ENCODE results near the gene UBE2D3.
"Not testable (repeated sequence)": the region's sequence is repeated elsewhere in the genome, so short reads cannot be mapped to it uniquely, and the experiment has no call there.

Gene UBE2D3

DNA sequence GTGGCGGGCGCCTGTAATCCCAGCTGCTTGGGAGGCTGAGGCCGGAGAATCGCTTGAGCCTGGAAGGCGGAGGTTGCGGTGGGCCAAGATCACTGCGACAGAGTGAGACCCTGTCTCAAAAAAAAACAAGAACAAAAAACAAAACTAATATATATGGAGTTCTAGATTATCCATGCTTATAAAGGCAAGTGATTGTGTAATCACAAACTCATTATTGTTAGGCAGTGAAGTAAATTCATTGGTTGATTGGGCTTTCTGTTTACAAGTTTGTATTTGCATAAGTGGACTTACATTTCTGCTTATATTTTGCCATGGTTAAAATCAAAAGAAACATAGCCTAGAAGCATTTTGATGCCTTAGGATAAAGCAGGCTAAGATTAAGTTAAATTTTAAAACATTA is 2.5 kb upstream of the UBE2D3 start:
- DNase-seq: no peak

GRCh38 chr4:102828497-102828808 is 1.1 kb upstream of the UBE2D3 start:
- DNase-seq: no peak

- peak; percentile 97 to 99 for DNase-seq
Observed at GRCh38 chr4:102827674-102828496, 534 bp upstream of the UBE2D3 start.

DNA sequence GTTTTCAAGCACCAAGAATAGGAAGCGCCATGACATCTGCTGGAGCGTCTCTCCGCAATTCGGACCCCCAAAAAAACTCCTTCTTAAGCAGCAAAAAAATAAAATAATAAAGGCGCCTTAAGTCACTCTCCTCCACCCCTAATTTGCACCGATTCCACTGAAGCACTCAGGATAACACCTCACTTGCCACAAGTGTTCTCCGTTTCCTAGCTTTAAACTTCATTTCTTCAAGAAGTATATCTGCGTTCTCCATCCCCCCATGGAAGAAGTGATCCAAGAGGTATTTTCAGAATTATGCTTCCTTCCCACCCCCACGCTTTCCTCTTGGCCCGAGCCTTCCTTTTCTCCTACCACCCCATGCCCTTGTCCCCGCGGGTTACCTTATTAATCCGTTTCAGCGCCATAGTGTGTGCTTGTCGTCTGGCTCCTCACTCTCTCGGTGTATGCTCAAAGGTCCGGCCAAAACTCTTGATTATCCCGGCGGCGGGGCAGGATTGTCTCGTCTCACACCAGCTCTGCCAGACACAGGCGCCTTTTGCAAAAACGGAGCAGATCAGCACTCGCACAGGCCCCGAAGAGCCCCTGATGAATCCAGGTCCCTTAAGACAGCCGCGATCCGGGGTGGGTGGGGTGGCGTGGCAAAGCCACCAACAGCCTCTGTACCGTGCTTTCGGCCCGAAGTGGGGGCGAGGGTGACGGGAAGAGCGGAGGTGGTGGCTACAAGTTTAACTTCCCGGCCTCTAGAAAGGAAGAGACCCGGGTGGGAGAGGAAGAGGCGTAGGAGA is 1.1 kb downstream of the UBE2D3 start:
- peak in 1 of 2 donors; percentile 77 for DNase-seq

- peak in 1 of 2 donors; percentile 34 for DNase-seq
Observed at GRCh38 chr4:102825261-102826091, 1.9 kb downstream of the UBE2D3 start.

DNA sequence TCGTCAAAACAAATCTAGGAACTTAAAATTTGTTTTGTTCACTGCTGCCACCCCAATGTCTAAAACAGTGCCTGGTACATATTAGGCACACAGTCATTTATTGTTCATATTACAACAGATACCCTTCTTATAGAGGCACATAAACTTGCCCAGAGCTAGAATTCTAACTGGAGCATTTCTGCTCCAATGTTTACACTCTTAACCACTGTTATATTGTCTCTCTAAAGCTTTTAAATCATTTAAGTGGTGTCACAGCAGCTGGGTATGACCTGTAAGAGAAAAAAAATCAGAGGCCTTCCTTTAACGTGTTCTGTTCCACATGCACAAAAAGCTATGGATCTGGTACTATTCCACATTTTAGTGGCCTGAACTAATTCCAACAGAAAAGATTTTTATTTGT is 3.0 kb downstream of the UBE2D3 start:
- DNase-seq: no peak

GRCh38 chr4:102823897-102824296 is 3.5 kb downstream of the UBE2D3 start:
- no peak for DNase-seq

GRCh38 chr4:102823464-102823863 is 3.9 kb downstream of the UBE2D3 start:
- DNase-seq: no peak

DNA sequence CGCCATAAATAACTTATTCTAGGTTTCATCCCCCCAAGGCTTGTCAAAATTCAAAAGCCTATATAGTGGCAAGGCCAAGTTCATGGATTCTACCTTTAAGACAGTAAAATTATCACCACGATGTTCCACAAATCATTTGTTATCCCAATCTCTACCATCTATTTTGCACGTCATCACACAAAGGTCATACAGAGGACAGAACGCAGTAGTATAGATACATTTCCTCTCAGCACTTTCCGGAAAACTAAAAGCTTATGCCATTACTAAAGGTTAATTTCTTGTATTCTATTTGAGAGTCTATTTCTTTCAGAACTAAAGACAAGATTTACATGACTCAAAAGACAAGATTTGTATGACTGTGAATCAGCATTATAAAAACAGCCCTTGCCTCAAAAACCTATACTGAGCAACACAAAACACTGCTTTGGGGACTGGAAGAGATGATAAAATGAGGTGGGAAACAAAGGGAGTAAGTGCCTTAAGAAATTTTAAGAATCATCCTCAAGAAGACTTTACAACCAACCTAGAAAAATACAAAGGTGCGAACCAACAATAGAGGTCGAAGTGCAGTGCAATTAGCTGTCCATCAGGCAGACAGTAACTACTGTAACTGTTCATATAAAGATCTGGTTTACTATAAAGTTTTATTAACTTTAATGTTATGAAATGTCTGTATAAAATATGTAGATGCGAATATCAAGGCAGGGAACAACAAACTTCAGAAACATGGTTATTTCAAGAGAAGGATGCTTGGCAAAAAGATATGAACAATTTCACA is 7.6 kb downstream of the UBE2D3 start:
- DNase-seq: no peak

DNA sequence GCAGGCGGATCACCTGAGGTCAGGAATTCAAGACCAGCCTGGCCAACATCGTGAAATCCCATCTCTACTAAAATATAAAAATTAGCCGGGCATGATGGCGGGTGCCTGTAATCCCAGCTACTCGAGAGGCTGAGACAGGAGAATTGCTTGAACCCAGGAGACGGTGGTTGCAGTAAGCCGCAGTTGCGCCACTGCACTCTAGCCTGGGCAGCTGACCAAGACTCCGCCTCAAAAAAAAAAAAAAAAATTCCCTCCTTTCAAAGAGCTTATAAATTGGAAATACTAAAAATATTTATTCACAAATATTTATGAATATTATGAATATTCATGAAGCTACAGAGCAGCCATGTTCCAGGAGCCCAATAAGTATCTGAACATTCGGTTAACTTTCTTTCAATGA is 8.3 kb downstream of the UBE2D3 start:
- not testable (repeated sequence) for DNase-seq

DNA sequence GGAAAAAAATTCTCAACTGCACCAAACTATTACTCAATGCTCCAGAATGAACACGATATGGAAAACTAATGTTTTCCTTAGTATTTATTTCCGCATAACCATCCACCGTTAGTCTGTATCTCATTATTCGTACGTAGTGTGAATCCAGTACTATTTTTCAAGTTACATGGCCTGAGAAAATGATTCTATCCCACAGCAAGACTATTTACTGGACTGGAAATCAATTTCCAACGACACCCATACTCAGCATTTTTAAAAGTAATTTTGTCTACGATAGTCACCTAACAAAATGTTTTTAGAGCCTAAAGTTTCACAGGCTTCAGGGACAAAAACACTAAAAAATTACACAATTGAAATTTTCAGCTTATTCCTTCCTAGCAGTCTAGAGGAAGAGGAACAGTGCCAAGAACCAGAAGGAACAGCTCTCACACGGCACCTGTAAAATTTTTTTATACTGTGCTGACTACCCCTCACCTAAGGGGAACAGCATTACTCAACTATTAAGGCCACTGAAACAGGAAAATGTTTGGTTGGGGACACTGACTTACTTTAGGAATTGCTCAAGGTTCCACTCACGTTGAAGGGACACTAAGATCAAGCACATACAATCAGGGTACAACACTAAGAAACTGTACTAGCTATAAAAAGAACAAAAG is 9.6 kb downstream of the UBE2D3 start:
- DNase-seq: no peak

- no peak for DNase-seq
Observed at GRCh38 chr4:102817021-102817605, 10.2 kb downstream of the UBE2D3 start.

GRCh38 chr4:102815981-102816380 is 11.4 kb downstream of the UBE2D3 start:
- no peak for DNase-seq

DNA sequence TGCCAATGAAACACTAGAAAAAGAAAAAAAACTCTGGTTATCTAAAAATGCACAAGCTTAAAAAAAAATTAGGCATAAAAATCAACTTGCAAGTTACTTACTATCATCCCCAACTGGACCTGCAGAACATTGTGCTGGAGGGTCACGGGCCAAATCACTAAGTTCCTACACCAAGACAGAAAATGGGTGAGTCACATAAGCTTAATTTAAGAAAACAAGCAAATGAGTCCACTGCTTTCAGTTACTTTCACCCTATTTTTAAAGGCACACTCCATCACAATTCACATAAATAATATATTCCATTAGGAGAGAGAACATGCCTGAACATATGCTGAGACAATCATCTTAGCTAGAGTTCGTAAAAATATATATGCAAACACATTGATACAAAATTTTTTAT is 17.7 kb downstream of the UBE2D3 start:
- DNase-seq: no peak

DNA sequence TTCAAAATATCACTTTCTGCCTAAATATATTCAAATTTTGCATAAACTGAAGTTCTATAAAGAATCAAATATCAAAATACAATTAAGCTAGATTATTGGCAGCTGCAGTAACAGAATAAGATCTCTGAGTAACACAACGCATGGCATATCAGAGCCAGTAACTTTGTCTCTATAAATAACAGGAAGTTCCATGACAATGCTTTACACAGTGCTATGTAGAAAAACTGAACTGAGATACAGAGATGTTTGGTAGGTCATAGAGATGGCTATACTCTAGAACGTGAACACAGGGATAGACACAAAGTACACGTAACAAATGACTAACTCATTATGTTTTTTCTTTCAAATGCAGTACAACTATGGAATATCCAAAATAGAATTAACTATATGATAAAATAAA is 18.2 kb downstream of the UBE2D3 start:
- no peak for DNase-seq

DNA sequence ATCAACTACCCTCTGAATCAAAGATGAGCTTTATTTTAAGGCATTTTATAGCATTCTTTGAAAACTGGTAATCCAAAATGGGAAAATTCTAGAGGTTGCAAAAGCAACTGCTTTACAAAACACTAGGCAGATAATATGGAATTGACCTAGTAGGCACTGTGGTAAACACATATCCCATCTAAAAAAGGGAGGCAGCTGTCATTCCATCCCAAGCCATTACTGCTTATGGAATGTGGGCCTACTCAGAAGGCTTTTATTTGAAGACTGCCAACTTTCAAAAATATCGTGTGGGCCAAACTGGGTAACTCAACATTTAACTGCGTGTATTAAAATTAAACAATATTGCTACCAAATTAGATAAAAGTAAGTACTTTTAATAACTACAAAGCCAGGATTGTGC is 19.3 kb downstream of the UBE2D3 start:
- DNase-seq: no peak

DNA sequence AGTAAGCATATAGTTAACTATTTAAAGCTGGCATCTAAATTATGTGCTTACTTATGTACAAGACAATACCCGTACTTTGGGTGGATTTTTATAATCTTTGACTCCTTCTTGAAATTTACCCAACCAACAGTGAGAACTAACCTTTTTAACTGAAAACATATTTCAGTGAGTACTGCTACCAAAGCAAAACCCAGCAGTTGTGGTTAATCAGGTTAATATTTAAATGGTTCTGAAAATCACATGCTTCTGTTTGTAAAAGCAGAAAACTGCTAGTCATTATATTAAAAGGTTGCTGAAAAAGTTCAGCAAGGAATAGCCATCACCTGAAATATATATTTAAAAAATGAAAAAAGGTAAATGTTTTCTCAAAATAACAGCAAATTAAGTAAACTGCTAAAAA is 20.0 kb downstream of the UBE2D3 start:
- no peak for DNase-seq

GRCh38 chr4:102799816-102800215 is 27.5 kb downstream of the UBE2D3 start:
- DNase-seq: no peak

- DNase-seq: no peak
Observed at GRCh38 chr4:102794999-102795398, 32.4 kb downstream of the UBE2D3 start.

DNA sequence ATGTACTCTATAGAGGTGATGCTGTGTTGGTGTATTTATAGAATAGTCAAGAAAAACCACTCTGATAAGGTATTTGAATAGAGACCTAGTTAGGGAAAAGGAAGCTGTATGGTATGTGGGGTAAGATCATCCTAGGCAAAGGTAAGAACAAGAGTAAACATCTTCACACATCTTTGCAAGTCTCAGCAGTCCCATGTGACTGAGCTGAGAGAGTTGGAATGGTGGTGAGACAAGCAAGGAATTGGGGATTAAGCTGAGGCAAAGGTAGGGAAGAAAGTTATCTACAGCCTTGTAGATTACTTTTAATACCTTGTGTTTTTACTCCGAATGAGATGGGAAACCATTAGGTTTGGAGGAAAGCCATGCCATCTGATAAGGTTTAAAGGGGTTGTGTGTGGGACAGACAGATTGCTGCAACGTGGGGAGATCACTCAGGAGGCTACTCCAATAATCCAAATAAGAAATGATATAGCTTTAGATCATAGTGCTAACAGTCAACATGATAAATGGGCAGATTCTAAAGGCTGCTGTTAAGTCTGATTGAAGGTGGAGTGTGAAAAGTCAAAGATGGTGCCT is 34.9 kb downstream of the UBE2D3 start:
- DNase-seq: no peak

DNA sequence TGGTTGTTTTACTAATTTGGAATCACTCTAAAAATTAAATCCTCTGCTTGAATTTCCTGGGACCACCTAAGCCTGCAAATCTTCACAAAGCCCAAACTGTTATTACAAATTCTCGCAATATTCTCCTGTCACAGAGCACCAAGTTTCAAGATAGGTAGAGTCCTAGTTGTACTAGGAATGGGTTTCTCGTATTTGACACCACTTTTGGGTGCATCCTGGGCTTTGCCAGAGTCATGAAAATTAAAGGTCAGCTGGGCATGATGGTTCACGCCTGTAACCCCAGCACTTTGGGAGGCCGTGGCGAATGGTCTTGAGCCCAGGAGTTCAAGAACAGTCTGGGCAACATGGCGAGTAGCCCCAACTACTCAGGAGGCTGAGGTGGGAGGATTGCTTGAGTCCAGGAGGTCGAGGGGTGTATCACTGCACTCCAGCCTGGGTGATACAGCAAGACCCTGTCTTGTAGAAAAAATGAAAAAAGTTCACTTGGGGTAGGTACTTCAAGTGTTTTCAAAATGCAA is 36.0 kb downstream of the UBE2D3 start:
- no peak for DNase-seq
